Body of pancreas (tissue), 4 donors: Measurements from ENCODE around the gene DEDD2.

Experiments used
- POLR2A ChIP-seq, 3 donors: fragments of 450-650 bp; IDR thresholded peaks; one replicate each; pipeline ENCODE4 v1.6.1; 2016; ENCODE audit warnings: antibody characterized with exemption in 3 of 3, mild to moderate bottlenecking in 2 of 3
- TF ChIP-seq, protein P1 (sequence below), 7 experiments: fragments of 450-650 bp in 4 of 7; fragments of 200-600 bp in 3 of 7; sonication (generic) in 3 of 7; IDR thresholded peaks; one replicate each; pipeline ENCODE4 v1.5.1; 2016 to 2019; ENCODE audit warnings: antibody characterized with exemption in 7 of 7

DNA sequence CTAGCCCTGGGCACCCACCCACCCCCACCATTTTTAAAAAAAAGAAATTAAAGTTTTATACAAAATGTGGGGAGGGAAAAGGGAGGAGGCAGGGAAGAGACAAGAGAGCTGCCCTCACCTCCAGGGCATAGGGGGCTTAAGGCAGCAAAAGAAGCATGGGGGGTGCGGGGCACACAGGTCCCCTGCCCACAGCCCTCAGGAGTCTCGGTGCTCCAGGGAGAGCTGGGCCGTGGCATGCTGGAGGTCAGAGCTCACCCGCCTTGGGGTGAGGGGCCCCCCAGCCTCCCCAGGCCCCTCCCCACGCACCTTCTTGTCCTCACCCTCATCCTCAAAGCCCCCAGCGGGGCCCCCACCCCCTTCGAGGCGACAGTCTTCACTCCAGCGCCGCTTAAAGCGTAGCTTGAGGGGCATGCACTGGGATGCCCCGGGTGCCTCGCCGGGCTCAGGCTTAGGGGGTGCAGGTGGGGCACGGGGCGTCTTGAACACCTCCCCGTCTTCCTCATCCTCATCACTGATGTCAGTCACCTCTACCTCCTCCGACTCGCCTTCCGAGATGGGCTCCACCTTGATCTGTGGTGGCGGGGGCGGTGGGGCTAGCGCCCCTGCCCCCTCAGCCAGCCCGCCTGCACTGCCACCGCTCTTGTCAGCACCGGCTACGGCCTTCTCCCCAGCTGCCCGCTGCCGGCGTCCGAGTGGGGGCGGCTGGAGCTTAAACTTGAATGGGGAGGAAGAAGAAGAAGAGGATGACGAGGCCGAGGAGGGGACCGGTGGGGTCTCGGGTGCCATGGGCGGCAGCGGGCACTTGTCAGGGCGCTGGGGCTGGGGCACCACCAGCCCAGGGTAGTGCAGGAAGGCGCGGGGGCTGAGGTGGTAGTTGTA, 31.0 kb upstream of the DEDD2 start:
- TF ChIP-seq, protein P1, sequence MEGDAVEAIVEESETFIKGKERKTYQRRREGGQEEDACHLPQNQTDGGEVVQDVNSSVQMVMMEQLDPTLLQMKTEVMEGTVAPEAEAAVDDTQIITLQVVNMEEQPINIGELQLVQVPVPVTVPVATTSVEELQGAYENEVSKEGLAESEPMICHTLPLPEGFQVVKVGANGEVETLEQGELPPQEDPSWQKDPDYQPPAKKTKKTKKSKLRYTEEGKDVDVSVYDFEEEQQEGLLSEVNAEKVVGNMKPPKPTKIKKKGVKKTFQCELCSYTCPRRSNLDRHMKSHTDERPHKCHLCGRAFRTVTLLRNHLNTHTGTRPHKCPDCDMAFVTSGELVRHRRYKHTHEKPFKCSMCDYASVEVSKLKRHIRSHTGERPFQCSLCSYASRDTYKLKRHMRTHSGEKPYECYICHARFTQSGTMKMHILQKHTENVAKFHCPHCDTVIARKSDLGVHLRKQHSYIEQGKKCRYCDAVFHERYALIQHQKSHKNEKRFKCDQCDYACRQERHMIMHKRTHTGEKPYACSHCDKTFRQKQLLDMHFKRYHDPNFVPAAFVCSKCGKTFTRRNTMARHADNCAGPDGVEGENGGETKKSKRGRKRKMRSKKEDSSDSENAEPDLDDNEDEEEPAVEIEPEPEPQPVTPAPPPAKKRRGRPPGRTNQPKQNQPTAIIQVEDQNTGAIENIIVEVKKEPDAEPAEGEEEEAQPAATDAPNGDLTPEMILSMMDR (IDR thresholded peaks at IDR 0.05) = no peak
- TF ChIP-seq POLR2A (IDR thresholded peaks at IDR 0.05) = no peak
